Astrocyte (in vitro differentiated cells and primary cell): ENCODE data around the gene COL24A1. TPM values are rescaled to one million over a fixed set of nuclear protein-coding genes. Genes with fewer than 3 reads are reported as not detected.

ENCODE experiments used
- DNase-seq: peaks from one replicate; pipeline ENCODE4 v3.0.0-alpha.2; 2010; ENCODE audit warnings: low read depth
- FAIRE-seq: peaks from 2 replicates; lab custom pipeline; 2011; peaks lifted over from hg19 to GRCh38; lab: Jason Lieb, UNC
- H2AFZ ChIP-seq: 2 replicates; pipeline ENCODE4 v1.6.0; 2012; ENCODE audit warnings: low read depth, low read length, inconsistent platforms
- H3K27ac ChIP-seq: 2 replicates; pipeline ENCODE4 v1.5.1; 2011; ENCODE audit warnings: low read depth, low read length, inconsistent platforms
- H3K27me3 ChIP-seq: 2 replicates; pipeline ENCODE4 v1.6.0; 2011; ENCODE audit warnings: low read length, inconsistent platforms; ENCODE audit not compliant: insufficient read depth
- H3K36me3 ChIP-seq: 2 replicates; pipeline ENCODE4 v1.5.1; 2011; ENCODE audit warnings: low read length, inconsistent platforms; ENCODE audit not compliant: insufficient read depth
- H3K4me1 ChIP-seq: 2 replicates; pipeline ENCODE4 v1.5.1; 2011; ENCODE audit warnings: low read length, inconsistent platforms; ENCODE audit not compliant: insufficient read depth
- H3K4me2 ChIP-seq: 2 replicates; pipeline ENCODE4 v1.6.0; 2012; ENCODE audit warnings: low read length, inconsistent platforms
- H3K4me3 ChIP-seq: 2 replicates; pipeline ENCODE4 v1.5.1; 2011; ENCODE audit warnings: low read depth, mild to moderate bottlenecking, low read length, inconsistent platforms; ENCODE audit not compliant: insufficient read depth
- H3K79me2 ChIP-seq: 2 replicates; pipeline ENCODE4 v1.6.0; 2012; ENCODE audit warnings: mild to moderate bottlenecking, low read length, inconsistent platforms; ENCODE audit not compliant: insufficient read depth
- H3K9ac ChIP-seq: 2 replicates; pipeline ENCODE4 v1.6.0; 2012; ENCODE audit warnings: mild to moderate bottlenecking, low read length, inconsistent platforms
- H3K9me3 ChIP-seq: 2 replicates; pipeline ENCODE4 v1.5.1; 2012; ENCODE audit warnings: low read depth, mild to moderate bottlenecking, low read length, inconsistent platforms; ENCODE audit not compliant: insufficient read depth
- H4K20me1 ChIP-seq: 2 replicates; pipeline ENCODE4 v1.6.0; 2012; ENCODE audit warnings: low read length, inconsistent platforms; ENCODE audit not compliant: insufficient read depth
- H3K27ac Mint-ChIP-seq: one replicate; pipeline ENCODE4 v1.8.0; 2021; ENCODE audit warnings: mild to moderate bottlenecking, mixed read lengths; ENCODE audit not compliant: unreplicated experiment
- H3K27me3 Mint-ChIP-seq: one replicate; pipeline ENCODE4 v1.8.0; 2021; ENCODE audit warnings: low read depth, mixed read lengths; ENCODE audit not compliant: unreplicated experiment
- H3K36me3 Mint-ChIP-seq: one replicate; pipeline ENCODE4 v1.8.0; 2021; ENCODE audit warnings: low read depth, mixed read lengths; ENCODE audit not compliant: unreplicated experiment
- H3K4me1 Mint-ChIP-seq: one replicate; pipeline ENCODE4 v1.8.0; 2021; ENCODE audit warnings: low read depth, mixed read lengths; ENCODE audit not compliant: unreplicated experiment
- H3K4me3 Mint-ChIP-seq: one replicate; pipeline ENCODE4 v1.8.0; 2021; ENCODE audit warnings: mild to moderate bottlenecking, moderate library complexity, mixed read lengths; ENCODE audit not compliant: unreplicated experiment
- H3K9me3 Mint-ChIP-seq: one replicate; pipeline ENCODE4 v1.8.0; 2021; ENCODE audit warnings: mild to moderate bottlenecking, mixed read lengths; ENCODE audit not compliant: unreplicated experiment
- CTCF ChIP-seq: IDR thresholded peaks from 2 replicates; pipeline ENCODE4 v1.5.1; 2011; ENCODE audit warnings: low read depth, mild to moderate bottlenecking, inconsistent platforms, low read length, moderate library complexity; ENCODE audit not compliant: insufficient read depth
- EZH2 ChIP-seq: IDR thresholded peaks from 2 replicates; pipeline ENCODE4 v1.6.1; 2012; ENCODE audit warnings: mild to moderate bottlenecking, low read length, inconsistent platforms; ENCODE audit not compliant: insufficient read depth
- total RNA-seq: library from RNA; stranded (reverse); gene quantifications from 2 replicates; pipeline ENCODE4 v1.2.1, GENCODE V29; 2021

The COL24A1 gene
- total RNA-seq, 1 donor from 2014 or later, result 5.6 TPM

GRCh38 chr1:86061551-86061990 lies 95.0 kb downstream of the COL24A1 start:
- DNase-seq (no peak), FAIRE-seq (no peak)
- no peaks in the 10 kb centered on the region for H4K20me1 ChIP-seq
- no peak overlapping the region for H3K27ac ChIP-seq
- H3K36me3 ChIP-seq, result no peaks in the 10 kb centered on the region
- TF ChIP-seq CTCF, result no peak
- TF ChIP-seq EZH2, result no peak
- Mint-ChIP-seq H3K27ac (no peak overlapping the region), H3K36me3 (no peaks in the 10 kb centered on the region), H3K4me1 (no peaks in the 10 kb centered on the region), H3K27me3 (no peaks in the 10 kb centered on the region), H3K9me3 (no peaks in the 10 kb centered on the region), H3K4me3 (no peak overlapping the region)
- no peak overlapping the region for H3K4me3 ChIP-seq
- H3K9ac ChIP-seq, result no peak overlapping the region
- no peak overlapping the region for H2AFZ ChIP-seq
- no peaks in the 10 kb centered on the region for H3K79me2 ChIP-seq
- no peaks in the 10 kb centered on the region for H3K9me3 ChIP-seq
- H3K4me1 ChIP-seq, result no peaks in the 10 kb centered on the region
- no peak overlapping the region for H3K4me2 ChIP-seq
- H3K27me3 ChIP-seq, result no peaks in the 10 kb centered on the region

GRCh38 chr1:86054396-86054795 lies 102.2 kb downstream of the COL24A1 start:
- TF ChIP-seq EZH2 (no peak), CTCF (no peak)
- no peak overlapping the region for H3K27ac ChIP-seq
- H3K4me3 ChIP-seq, result no peak overlapping the region
- FAIRE-seq, result no peak
- no peaks in the 10 kb centered on the region for H3K27me3 Mint-ChIP-seq
- H3K4me1 ChIP-seq, result no peaks in the 10 kb centered on the region
- no peaks in the 10 kb centered on the region for H3K9me3 Mint-ChIP-seq
- DNase-seq, result no peak
- H3K27ac Mint-ChIP-seq, result no peak overlapping the region
- H3K4me3 Mint-ChIP-seq, result no peak overlapping the region
- no peak overlapping the region for H3K9ac ChIP-seq
- H3K4me1 Mint-ChIP-seq, result no peaks in the 10 kb centered on the region
- no peaks in the 10 kb centered on the region for H3K36me3 ChIP-seq
- no peaks in the 10 kb centered on the region for H4K20me1 ChIP-seq
- H3K36me3 Mint-ChIP-seq, result no peaks in the 10 kb centered on the region
- H3K27me3 ChIP-seq, result no peaks in the 10 kb centered on the region
- no peaks in the 10 kb centered on the region for H3K79me2 ChIP-seq
- no peak overlapping the region for H2AFZ ChIP-seq
- H3K4me2 ChIP-seq, result no peak overlapping the region
- no peaks in the 10 kb centered on the region for H3K9me3 ChIP-seq

GRCh38 chr1:86052948-86053698 lies 103.4 kb downstream of the COL24A1 start:
- Mint-ChIP-seq H3K36me3 (no peaks in the 10 kb centered on the region), H3K4me3 (no peak overlapping the region), H3K27ac (no peak overlapping the region), H3K9me3 (no peaks in the 10 kb centered on the region), H3K4me1 (no peaks in the 10 kb centered on the region), H3K27me3 (no peaks in the 10 kb centered on the region)
- Histone ChIP-seq H3K79me2 (no peaks in the 10 kb centered on the region), H3K9me3 (no peaks in the 10 kb centered on the region), H3K4me2 (no peak overlapping the region), H4K20me1 (no peaks in the 10 kb centered on the region), H3K4me3 (no peak overlapping the region), H3K4me1 (no peaks in the 10 kb centered on the region), H3K27me3 (no peaks in the 10 kb centered on the region), H2AFZ (no peak overlapping the region), H3K27ac (no peak overlapping the region), H3K9ac (no peak overlapping the region), H3K36me3 (no peaks in the 10 kb centered on the region)
- TF ChIP-seq EZH2 (no peak), CTCF (no peak)
- FAIRE-seq (no peak), DNase-seq (no peak)
